NT2/D1 (cell line): ENCODE data around the gene CA5A.

Experiments
- DNase-seq: peaks from one replicate; pipeline ENCODE4 v3.0.0-alpha.2; 2011; ENCODE audit warnings: low read depth, low spot score
- H3K27me3 ChIP-seq: 2 replicates; pipeline ENCODE4 v1.6.0; 2011; ENCODE audit warnings: mild to moderate bottlenecking; ENCODE audit not compliant: insufficient read length, insufficient read depth
- H3K36me3 ChIP-seq: 2 replicates; pipeline ENCODE4 v1.6.1; 2011; ENCODE audit warnings: mild to moderate bottlenecking, low read length, mixed read lengths; ENCODE audit not compliant: insufficient read depth, insufficient read length
- H3K4me1 ChIP-seq: 2 replicates; pipeline ENCODE4 v1.5.1; 2011; ENCODE audit not compliant: insufficient read depth, insufficient read length
- H3K4me3 ChIP-seq: 2 replicates; pipeline ENCODE4 v1.5.1; 2011; ENCODE audit warnings: low read depth; ENCODE audit not compliant: insufficient read length
- H3K9ac ChIP-seq: 2 replicates; pipeline ENCODE4 v1.6.0; 2011; ENCODE audit warnings: low read depth; ENCODE audit not compliant: insufficient read length
- H3K9me3 ChIP-seq: 2 replicates; pipeline ENCODE4 v1.5.1; 2011; ENCODE audit warnings: mild to moderate bottlenecking, low read length; ENCODE audit not compliant: insufficient read depth
- SUZ12 ChIP-seq: IDR thresholded peaks from 2 replicates; pipeline ENCODE4 v1.6.1; 2011; ENCODE audit not compliant: insufficient read length, insufficient read depth; ENCODE audit errors: extremely low read depth
- YY1 ChIP-seq: IDR thresholded peaks from 2 replicates; pipeline ENCODE4 v1.6.1; 2011; ENCODE audit not compliant: insufficient read length, insufficient read depth
- ZNF274 ChIP-seq: IDR thresholded peaks from 2 replicates; pipeline ENCODE4 v1.6.1; 2011; ENCODE audit warnings: mild to moderate bottlenecking, low read depth, low read length

The CA5A gene

DNA sequence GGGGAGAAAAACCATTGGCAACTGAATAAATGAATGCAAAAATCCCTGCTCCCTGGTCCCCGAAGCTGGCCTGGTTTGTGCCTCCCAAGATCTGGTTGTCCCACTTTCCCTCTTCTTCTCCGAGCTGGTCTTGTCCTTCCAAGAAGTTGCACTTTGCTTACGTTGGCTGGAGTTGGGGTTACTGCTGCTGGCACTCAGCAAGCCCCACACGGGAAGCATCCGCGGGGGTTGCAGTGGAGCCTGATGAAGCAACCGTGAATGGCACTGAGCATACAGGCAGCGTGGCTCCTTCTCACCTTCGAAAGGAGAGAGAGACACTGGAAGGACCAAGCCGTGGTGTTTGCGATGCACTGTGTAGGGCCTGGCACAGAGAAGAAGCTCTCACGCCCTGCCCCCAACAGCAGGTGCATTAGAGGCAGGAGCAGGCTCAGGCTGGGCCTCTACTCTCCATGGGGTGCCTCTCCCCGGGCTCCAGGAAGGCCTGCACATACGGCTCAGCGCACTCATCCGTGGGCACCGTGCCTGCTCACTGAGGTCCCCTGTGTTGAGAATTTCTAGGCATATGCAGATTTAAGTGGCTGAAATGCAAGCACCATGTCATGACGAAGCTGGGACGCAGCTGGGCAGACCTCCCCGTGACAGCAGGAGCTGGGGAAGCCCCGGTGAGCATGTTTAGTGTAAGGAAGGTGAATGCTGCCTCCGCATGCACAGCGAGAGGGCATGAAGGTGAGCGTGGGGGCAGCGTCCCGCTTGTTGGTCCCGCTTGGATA lies 12.1 kb downstream of the CA5A start:
- DNase-seq: no peak
- TF ChIP-seq YY1 (no peak), ZNF274 (no peak), SUZ12 (no peak)
- Histone ChIP-seq H3K4me3 (no peak overlapping the region), H3K27me3 (no peaks in the 10 kb centered on the region), H3K4me1 (peaks cover 22% of the 10 kb centered on the region), H3K9ac (no peak overlapping the region), H3K36me3 (no peaks in the 10 kb centered on the region), H3K9me3 (no peaks in the 10 kb centered on the region)

- H3K9ac ChIP-seq: no peak overlapping the region
- H3K27me3 ChIP-seq: no peaks in the 10 kb centered on the region
- peaks cover 27% of the 10 kb centered on the region for H3K4me1 ChIP-seq
- no peak for DNase-seq
- no peaks in the 10 kb centered on the region for H3K36me3 ChIP-seq
- TF ChIP-seq YY1 (no peak), SUZ12 (no peak), ZNF274 (no peak)
- H3K4me3 ChIP-seq: no peak overlapping the region
- H3K9me3 ChIP-seq: no peaks in the 10 kb centered on the region
These were observed 14.0 kb downstream of the CA5A start for GRCh38 chr16:87922250-87922871.

- H3K9me3 ChIP-seq: no peaks in the 10 kb centered on the region
- H3K27me3 ChIP-seq: no peaks in the 10 kb centered on the region
- DNase-seq: no peak
- peaks cover 25% of the 10 kb centered on the region for H3K4me1 ChIP-seq
- H3K4me3 ChIP-seq: no peak overlapping the region
- no peaks in the 10 kb centered on the region for H3K36me3 ChIP-seq
- no peak overlapping the region for H3K9ac ChIP-seq
- TF ChIP-seq ZNF274 (no peak), YY1 (no peak), SUZ12 (no peak)
These were observed 15.0 kb downstream of the CA5A start for GRCh38 chr16:87921236-87921773.

GRCh38 chr16:87919681-87919994 lies 16.7 kb downstream of the CA5A start:
- H3K9ac ChIP-seq: no peak overlapping the region
- no peaks in the 10 kb centered on the region for H3K9me3 ChIP-seq
- H3K4me1 ChIP-seq: peaks cover 19% of the 10 kb centered on the region
- no peak overlapping the region for H3K4me3 ChIP-seq
- TF ChIP-seq YY1 (no peak), SUZ12 (no peak), ZNF274 (no peak)
- no peaks in the 10 kb centered on the region for H3K27me3 ChIP-seq
- DNase-seq: no peak
- H3K36me3 ChIP-seq: no peaks in the 10 kb centered on the region

GRCh38 chr16:87918866-87919680 lies 17.3 kb downstream of the CA5A start:
- H3K4me1 ChIP-seq: peaks cover 15% of the 10 kb centered on the region
- H3K27me3 ChIP-seq: no peaks in the 10 kb centered on the region
- H3K9ac ChIP-seq: no peak overlapping the region
- H3K36me3 ChIP-seq: no peaks in the 10 kb centered on the region
- TF ChIP-seq YY1: no peak
- TF ChIP-seq SUZ12: no peak
- TF ChIP-seq ZNF274: no peak
- H3K4me3 ChIP-seq: no peak overlapping the region
- H3K9me3 ChIP-seq: no peaks in the 10 kb centered on the region
- DNase-seq: no peak

DNA sequence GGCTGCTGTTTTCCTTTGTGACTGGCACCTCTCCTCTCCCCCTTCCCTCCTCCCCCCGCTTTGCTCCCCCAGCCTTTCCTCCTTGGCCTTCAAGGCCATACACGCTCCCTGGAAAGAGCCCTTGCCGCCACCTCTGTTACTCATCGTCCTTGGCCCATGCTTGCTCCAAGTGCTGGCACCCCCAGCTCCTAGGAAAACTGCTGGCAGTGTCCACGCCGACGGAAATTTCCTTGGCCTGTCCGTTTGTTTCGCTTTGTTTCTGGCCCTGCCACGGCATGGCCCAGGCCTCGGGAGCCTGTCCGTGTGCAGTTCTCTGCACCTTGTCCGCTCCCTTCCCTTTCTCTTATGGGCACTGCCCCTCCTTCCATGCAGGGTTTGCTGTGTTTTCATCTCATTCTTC lies 18.0 kb downstream of the CA5A start:
- H3K4me3 ChIP-seq: no peak overlapping the region

DNA sequence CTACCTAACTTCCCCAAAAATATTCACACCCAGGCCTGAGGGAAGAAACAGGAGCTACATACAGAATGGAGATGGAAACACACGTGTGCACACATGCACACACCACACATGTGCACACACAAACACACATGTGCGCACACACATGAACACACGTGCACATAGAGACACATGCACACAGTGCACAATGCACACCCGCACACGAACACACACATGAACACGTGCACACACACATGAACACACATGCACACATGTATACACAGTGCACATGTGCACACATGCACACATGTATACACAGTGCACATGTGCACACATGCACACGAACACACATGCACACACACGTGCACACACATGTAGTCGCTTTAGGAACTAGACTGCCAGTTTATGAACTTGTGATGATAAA lies 18.8 kb downstream of the CA5A start:
- Histone ChIP-seq H3K9ac (no peak overlapping the region), H3K36me3 (no peaks in the 10 kb centered on the region), H3K27me3 (no peaks in the 10 kb centered on the region), H3K9me3 (no peaks in the 10 kb centered on the region), H3K4me1 (peaks cover 13% of the 10 kb centered on the region), H3K4me3 (no peak overlapping the region)
- no peak for DNase-seq
- TF ChIP-seq YY1: no peak
- no peak for TF ChIP-seq ZNF274
- TF ChIP-seq SUZ12: no peak

More for the DNA sequence above, 18.0 kb downstream of the CA5A start:
- Histone ChIP-seq H3K9me3 (no peaks in the 10 kb centered on the region), H3K36me3 (no peaks in the 10 kb centered on the region), H3K9ac (no peak overlapping the region), H3K4me1 (peaks cover 13% of the 10 kb centered on the region), H3K27me3 (no peaks in the 10 kb centered on the region)
- no peak for DNase-seq
- TF ChIP-seq SUZ12 (no peak), YY1 (no peak), ZNF274 (no peak)
